ENCODE measurements around the gene ZDHHC5. TPM values are rescaled to one million over a fixed set of nuclear protein-coding genes. Genes with fewer than 3 reads are reported as not detected.
"Not testable (repeated sequence)": the region's sequence is repeated elsewhere in the genome, so short reads cannot be mapped to it uniquely, and the experiment has no call there.

Gene ZDHHC5
- total and polyA plus RNA-seq, 9 donors, result 19.9 to 62.6 (median 39.9) TPM

GRCh38 chr11:57648801-57649735 is 18.8 kb upstream of the ZDHHC5 start:
- intact Hi-C loops (cut with DNase I), result loop anchor here in 2 of 4 donors (10.0 kb wide), 2 partner anchors 194 to 324 kb away; partner anchors contain the start of gene TNKS1BP1 (in 1 of the 2)
- Histone ChIP-seq H3K4me1 (ENCODE audit: insufficient read depth) (peaks cover 27% of the 10 kb centered on the region), H3K4me3 (peak overlapping the region; percentile 47), H3K27ac (no peak overlapping the region), H3K9me3 (no peaks in the 10 kb centered on the region), H3K27me3 (no peaks in the 10 kb centered on the region), H3K36me3 (no peaks in the 10 kb centered on the region)
- peak in 4 of 5 donors; percentile 52 to 57 (median 54) for DNase-seq
- TF ChIP-seq POLR2A (IDR thresholded peaks at IDR 0.05) (peak; percentile 12), EP300 (IDR thresholded peaks at IDR 0.05) (no peak)
- 1 to 3% (median 1%) methylated on average over 23 of the region's 23 CpGs for WGBS, 3 donors

DNA sequence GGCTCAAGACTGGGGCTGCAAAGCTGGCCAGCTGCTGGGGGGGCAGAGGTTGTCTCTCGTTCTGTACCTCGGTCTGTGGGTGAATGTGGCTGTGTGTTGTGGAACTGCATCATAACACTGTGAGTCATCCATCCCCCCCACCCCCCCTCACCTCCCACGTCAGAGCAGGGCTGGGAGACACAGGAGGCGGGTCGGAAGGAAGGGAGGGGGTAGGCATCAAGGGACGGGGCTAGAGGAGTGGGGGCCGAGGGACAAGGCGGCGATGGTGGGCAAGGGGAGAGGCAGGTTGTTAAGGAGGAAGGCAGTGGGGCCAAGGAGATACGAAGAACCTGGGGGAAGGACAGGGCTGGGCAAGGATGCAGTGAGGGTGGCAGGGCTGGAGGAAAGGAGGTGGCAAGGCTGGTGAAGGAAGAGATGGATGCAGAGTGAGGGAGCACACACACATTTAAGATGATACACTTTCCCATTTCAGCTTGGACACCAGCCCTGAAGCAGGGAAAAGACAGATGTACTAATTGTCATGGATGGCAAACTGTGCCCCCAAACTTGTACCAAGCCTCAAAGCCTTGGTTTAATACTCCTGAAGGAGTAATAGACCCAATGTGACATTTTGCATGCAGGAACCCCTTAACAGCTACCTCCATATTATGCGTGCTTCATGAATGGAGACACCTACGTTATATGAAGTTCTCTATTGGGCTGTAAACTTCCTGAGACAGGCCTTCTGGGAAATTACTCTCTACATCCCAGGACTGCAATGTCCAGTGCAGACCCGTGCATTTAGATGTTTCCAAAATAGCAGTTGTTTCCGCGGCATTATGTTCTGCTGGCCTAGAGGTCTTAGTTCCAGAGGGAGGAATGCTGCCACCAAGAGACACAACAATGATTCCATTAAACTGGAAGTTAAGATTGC is 17.8 kb upstream of the ZDHHC5 start, which contains the start of gene YPEL4:
TSS of gene YPEL4 (minus strand) at position 87 of the 913 bp plus-strand sequence. CDS start 2,805 bp downstream, outside the sequence.
- Histone ChIP-seq H3K27me3 (no peaks in the 10 kb centered on the region), H3K4me1 (ENCODE audit: insufficient read depth) (peaks cover 26% of the 10 kb centered on the region), H3K27ac (peak within 1 kb of the TSS; percentile 31 to 67), H3K4me3 (peak within 1 kb of the TSS; percentile 47), H3K36me3 (no peaks in the 10 kb centered on the region), H3K9me3 (no peaks in the 10 kb centered on the region)
- intact Hi-C loops (cut with DNase I), result loop anchor here in 2 of 4 donors (10.0 kb wide), 2 partner anchors 195 to 325 kb away; partner anchors contain the start of gene TNKS1BP1 (in 2 of the 2)
- DNase-seq, result peak; percentile 70 to 82 (median 80)
- 4 to 9% (median 6%) methylated on average over 15 of the region's 15 CpGs for WGBS, 3 donors
- TF ChIP-seq EP300 (IDR thresholded peaks at IDR 0.05) (no peak), POLR2A (IDR thresholded peaks at IDR 0.05) (peak; percentile 23)

DNA sequence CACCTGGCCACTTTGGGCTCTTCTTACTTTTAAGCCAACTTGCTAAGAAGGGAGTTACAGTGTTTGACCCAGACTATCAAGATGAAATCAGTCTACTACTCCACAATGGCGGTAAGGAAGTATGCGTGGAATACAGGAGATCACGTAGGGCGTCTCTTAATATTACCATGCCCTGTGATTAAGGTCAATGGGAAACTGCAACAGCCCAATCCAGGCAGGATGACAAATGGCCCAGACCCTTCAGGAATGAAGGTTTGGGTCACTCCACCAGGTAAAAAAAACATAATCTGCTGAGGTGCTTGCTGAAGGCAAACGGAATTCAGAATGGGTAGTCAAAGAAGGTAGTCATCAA is 17.2 kb upstream of the ZDHHC5 start:
- H3K4me3 ChIP-seq, result no peak overlapping the region
- peak overlapping the region in 1 of 2 donors; percentile 67 for H3K27ac ChIP-seq
- 41 to 55% (median 50%) methylated on average over 5 of the region's 5 CpGs for whole genome bisulfite sequencing, 3 donors
- H3K36me3 ChIP-seq, result no peaks in the 10 kb centered on the region
- DNase-seq, result no peak
- intact Hi-C loops (cut with DNase I), result loop anchor here in 1 of 4 donors (10.0 kb wide), 1 partner anchor 326 kb away; the partner anchor contains the start of gene TNKS1BP1
- no peaks in the 10 kb centered on the region for H3K9me3 ChIP-seq
- H3K4me1 ChIP-seq (ENCODE audit: insufficient read depth), result peaks cover 26% of the 10 kb centered on the region
- H3K27me3 ChIP-seq, result no peaks in the 10 kb centered on the region
- TF ChIP-seq EP300 (IDR thresholded peaks at IDR 0.05) (no peak), POLR2A (IDR thresholded peaks at IDR 0.05) (no peak)
- TF ChIP-seq, protein P1, sequence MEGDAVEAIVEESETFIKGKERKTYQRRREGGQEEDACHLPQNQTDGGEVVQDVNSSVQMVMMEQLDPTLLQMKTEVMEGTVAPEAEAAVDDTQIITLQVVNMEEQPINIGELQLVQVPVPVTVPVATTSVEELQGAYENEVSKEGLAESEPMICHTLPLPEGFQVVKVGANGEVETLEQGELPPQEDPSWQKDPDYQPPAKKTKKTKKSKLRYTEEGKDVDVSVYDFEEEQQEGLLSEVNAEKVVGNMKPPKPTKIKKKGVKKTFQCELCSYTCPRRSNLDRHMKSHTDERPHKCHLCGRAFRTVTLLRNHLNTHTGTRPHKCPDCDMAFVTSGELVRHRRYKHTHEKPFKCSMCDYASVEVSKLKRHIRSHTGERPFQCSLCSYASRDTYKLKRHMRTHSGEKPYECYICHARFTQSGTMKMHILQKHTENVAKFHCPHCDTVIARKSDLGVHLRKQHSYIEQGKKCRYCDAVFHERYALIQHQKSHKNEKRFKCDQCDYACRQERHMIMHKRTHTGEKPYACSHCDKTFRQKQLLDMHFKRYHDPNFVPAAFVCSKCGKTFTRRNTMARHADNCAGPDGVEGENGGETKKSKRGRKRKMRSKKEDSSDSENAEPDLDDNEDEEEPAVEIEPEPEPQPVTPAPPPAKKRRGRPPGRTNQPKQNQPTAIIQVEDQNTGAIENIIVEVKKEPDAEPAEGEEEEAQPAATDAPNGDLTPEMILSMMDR (IDR thresholded peaks at IDR 0.05), result no peak

- intact Hi-C loops (cut with DNase I), result loop anchor here in 1 of 4 donors (10.0 kb wide), 1 partner anchor 327 kb away; the partner anchor contains the start of gene TNKS1BP1
- no peaks in the 10 kb centered on the region for H3K27me3 ChIP-seq
- H3K27ac ChIP-seq, result no peak overlapping the region
- H3K4me1 ChIP-seq (ENCODE audit: insufficient read depth), result peaks cover 21% of the 10 kb centered on the region
- WGBS, 3 donors, result 76 to 83% (median 81%) methylated on average over 7 of the region's 7 CpGs
- H3K36me3 ChIP-seq, result no peaks in the 10 kb centered on the region
- no peak overlapping the region for H3K4me3 ChIP-seq
- no peak for DNase-seq
- no peaks in the 10 kb centered on the region for H3K9me3 ChIP-seq
- TF ChIP-seq POLR2A (IDR thresholded peaks at IDR 0.05) (no peak), EP300 (IDR thresholded peaks at IDR 0.05) (no peak)
- TF ChIP-seq, protein P1 (IDR thresholded peaks at IDR 0.05), result no peak
Measured at GRCh38 chr11:57651408-57651807, 16.5 kb upstream of the ZDHHC5 start.

- WGBS, 3 donors, result 77 to 80% (median 77%) methylated on average over 14 of the region's 14 CpGs
- DNase-seq, H3K27ac ChIP-seq, H3K27me3 ChIP-seq, H3K36me3 ChIP-seq, H3K9me3 ChIP-seq, H3K4me3 ChIP-seq: not testable (repeated sequence)
- peaks cover 14% of the 10 kb centered on the region for H3K4me1 ChIP-seq (ENCODE audit: insufficient read depth)
- intact Hi-C loops (cut with DNase I), result loop anchor here in 1 of 4 donors (10.0 kb wide), 1 partner anchor 327 kb away; the partner anchor contains the start of gene TNKS1BP1
Measured at GRCh38 chr11:57652230-57652629, 15.7 kb upstream of the ZDHHC5 start.
